Spleen (tissue), 7 donors: ENCODE measurements around the gene SAXO2.
"Not testable (repeated sequence)": the region's sequence is repeated elsewhere in the genome, so short reads cannot be mapped to it uniquely, and the experiment has no call there.

ENCODE experiments used
- CTCF ChIP-seq, 11 experiments: fragments of 200-600 bp in 7 of 11; fragments of 450-650 bp in 4 of 11; sonication (generic) in 4 of 11; IDR thresholded peaks in 8 of 11; conservative IDR thresholded peaks in 3 of 11; 1 replicate in 7 of 11; 2 replicates in 4 of 11; pipeline versions ENCODE4 v1.4.0 to v1.8.0; 2016 to 2021; ENCODE audit warnings: antibody characterized with exemption in 11 of 11, inconsistent platforms in 4 of 11, mild to moderate bottlenecking in 1 of 11
- POLR2A ChIP-seq, 3 donors: fragments of 450-650 bp; IDR thresholded peaks; one replicate each; pipeline ENCODE4 v1.5.1; 2017; ENCODE audit warnings: antibody characterized with exemption in 3 of 3, mild to moderate bottlenecking in 1 of 3
- donor health status: DM: no; HTN: no; CAD: no; lungs with moderate emphysema.
- donor health status: DM: no; HTN: no; CAD: no.
- donor health status: DM: no; HTN: no; CAD: no.

DNA sequence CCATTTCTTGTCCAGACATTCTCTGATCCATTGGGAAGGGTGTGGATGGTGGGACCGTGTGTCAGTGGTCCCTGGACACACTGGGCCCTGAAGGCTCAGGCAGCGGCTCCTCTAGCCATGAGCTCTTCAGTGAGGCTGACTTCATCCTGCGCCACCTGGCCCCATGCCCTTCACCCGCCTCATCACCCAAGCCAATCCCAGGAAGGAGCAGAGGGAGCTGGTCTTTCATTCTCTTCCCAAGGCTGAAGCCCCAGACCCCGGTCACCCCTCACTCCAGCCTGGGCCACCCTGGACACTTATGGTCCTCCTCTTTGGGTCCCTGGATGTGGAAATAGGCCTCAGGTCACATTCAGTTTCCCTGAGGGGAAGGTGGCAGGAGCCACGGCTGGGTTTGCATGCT is 62.2 kb downstream of the SAXO2 start:
- TF ChIP-seq CTCF (IDR thresholded peaks at IDR 0.05 in 8 of 11, conservative IDR thresholded peaks at IDR 0.05 in 3 of 11); POLR2A (IDR thresholded peaks at IDR 0.05): not testable (repeated sequence)
